Prostate gland (tissue), 2 donors: Measurements from ENCODE around the gene TEX22. TPM values are rescaled to one million over a fixed set of nuclear protein-coding genes. Genes with fewer than 3 reads are reported as not detected.

Experiments
- DNase-seq: peaks from one replicate; pipeline ENCODE4 v3.0.0-alpha.2; 2019; ENCODE audit warnings: low spot score
- H3K27ac ChIP-seq, 2 donors: fragments of 200-600 bp; sonication (generic); 2 replicates each; pipeline ENCODE4 v1.5.1; 2017 to 2019
- H3K27me3 ChIP-seq: fragments of 200-600 bp; sonication (generic); replicated peaks from 2 replicates; pipeline ENCODE4 v1.5.1; 2019; ENCODE audit not compliant: insufficient read depth
- H3K36me3 ChIP-seq, 2 donors: fragments of 200-600 bp; sonication (generic); 1 replicate in 1 of 2; 2 replicates in 1 of 2; pipeline versions ENCODE4 v1.5.1 to v1.8.1; 2017 to 2019
- H3K4me1 ChIP-seq: fragments of 200-600 bp; sonication (generic); replicated peaks from 2 replicates; pipeline ENCODE4 v1.5.1; 2019
- H3K4me3 ChIP-seq, 2 donors: fragments of 200-600 bp; sonication (generic); 2 replicates each; pipeline ENCODE4 v1.5.1; 2017 to 2019
- H3K9me3 ChIP-seq: fragments of 200-600 bp; sonication (generic); 2 replicates; pipeline ENCODE4 v1.5.1; 2017
- POLR2A ChIP-seq: fragments of 450-650 bp; IDR thresholded peaks from one replicate; pipeline ENCODE4 v1.6.1; 2016; ENCODE audit warnings: antibody characterized with exemption, mild to moderate bottlenecking
- POLR2AphosphoS5 ChIP-seq: sonication (generic); formaldehyde crosslinking; IDR thresholded peaks from one replicate; pipeline ENCODE4 v1.6.1; 2017; ENCODE audit warnings: antibody characterized with exemption
- WGBS: methylation state at CpG from one replicate; pipeline ENCODE4 v1.1.5; 2018; 5-methylcytosine and 5-hydroxymethylcytosine counted together
- intact Hi-C: fragments of 100-400 bp; cut with DNase I; formaldehyde crosslinking; loops from one replicate; pipeline ENCODE4 v1.14.2; 2022
- total RNA-seq, 2 donors: library from RNA; depleted of rRNA; stranded (reverse); fragments of >200 nt; gene quantifications; one replicate each; pipeline ENCODE4 v1.1.0, GENCODE V29; 2016
- TF ChIP-seq, protein P1 (sequence below), 4 experiments: fragments of 200-600 bp in 2 of 4; fragments of 450-650 bp in 2 of 4; sonication (generic) in 2 of 4; IDR thresholded peaks; 1 replicate in 3 of 4; 2 replicates in 1 of 4; pipeline ENCODE4 v1.5.1; 2016 to 2019; ENCODE audit warnings: antibody characterized with exemption in 4 of 4, mild to moderate bottlenecking in 2 of 4, moderate library complexity in 2 of 4

Gene TEX22
- total RNA-seq, 2 donors from 2014 or later = 0.57 to 0.73 TPM

DNA sequence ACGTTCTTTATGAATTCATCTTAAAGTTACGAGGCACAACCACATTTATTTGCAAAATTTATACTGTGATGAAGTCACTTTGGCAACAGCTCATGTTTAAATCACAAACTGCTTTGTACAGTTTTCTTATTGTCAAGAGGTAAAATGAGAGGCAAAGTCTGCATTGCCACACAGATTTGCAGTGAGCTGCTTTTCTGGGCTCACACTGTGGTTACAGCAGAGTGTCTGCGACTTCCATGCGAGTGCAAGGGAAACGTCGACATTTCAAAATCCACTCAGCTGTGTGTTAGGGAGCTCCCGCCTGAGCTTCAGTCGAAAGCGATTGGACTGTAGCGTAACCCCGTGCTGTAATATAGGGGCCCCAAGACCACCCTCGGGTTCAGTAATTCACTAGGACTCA is 34.3 kb downstream of the TEX22 start:
- H3K4me1 ChIP-seq = no peaks in the 10 kb centered on the region
- TF ChIP-seq, protein P1, sequence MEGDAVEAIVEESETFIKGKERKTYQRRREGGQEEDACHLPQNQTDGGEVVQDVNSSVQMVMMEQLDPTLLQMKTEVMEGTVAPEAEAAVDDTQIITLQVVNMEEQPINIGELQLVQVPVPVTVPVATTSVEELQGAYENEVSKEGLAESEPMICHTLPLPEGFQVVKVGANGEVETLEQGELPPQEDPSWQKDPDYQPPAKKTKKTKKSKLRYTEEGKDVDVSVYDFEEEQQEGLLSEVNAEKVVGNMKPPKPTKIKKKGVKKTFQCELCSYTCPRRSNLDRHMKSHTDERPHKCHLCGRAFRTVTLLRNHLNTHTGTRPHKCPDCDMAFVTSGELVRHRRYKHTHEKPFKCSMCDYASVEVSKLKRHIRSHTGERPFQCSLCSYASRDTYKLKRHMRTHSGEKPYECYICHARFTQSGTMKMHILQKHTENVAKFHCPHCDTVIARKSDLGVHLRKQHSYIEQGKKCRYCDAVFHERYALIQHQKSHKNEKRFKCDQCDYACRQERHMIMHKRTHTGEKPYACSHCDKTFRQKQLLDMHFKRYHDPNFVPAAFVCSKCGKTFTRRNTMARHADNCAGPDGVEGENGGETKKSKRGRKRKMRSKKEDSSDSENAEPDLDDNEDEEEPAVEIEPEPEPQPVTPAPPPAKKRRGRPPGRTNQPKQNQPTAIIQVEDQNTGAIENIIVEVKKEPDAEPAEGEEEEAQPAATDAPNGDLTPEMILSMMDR (IDR thresholded peaks at IDR 0.05) = no peak
- no peak for TF ChIP-seq POLR2AphosphoS5
- no peak for TF ChIP-seq POLR2A
- 81% methylated on average over 12 of the region's 12 CpGs for WGBS
- H3K9me3 ChIP-seq = no peaks in the 10 kb centered on the region
- no peaks in the 10 kb centered on the region for H3K27me3 ChIP-seq
- DNase-seq = no peak
- no peak overlapping the region for H3K4me3 ChIP-seq
- H3K27ac ChIP-seq = no peak overlapping the region
- intact Hi-C loops = no loop called here
- no peaks in the 10 kb centered on the region for H3K36me3 ChIP-seq

DNA sequence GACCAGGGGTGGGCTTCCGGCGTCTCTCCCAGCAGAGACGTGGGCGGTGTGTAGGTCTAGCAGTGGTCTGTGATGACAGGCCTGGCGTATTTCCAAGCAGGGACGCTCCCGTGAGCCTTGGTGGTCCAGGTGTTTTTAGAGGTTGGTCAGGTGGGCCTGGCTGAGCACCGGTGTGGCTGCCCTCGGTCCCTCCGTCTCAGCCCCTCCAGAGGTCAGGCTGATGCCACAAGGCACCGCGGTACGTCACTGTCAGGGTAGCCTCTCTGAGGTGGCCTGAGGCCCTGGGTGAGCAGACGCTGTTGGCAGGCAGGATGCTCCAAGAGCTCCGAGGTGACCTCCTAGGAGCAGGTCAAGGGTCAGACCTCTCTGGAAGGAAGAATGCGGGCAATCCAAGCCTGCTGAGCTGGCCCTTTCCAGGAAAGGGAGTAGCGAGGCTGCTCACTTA is 34.8 kb downstream of the TEX22 start:
- no peaks in the 10 kb centered on the region for H3K9me3 ChIP-seq
- no peaks in the 10 kb centered on the region for H3K4me1 ChIP-seq
- no peak overlapping the region for H3K27ac ChIP-seq
- intact Hi-C loops = no loop called here
- 90% methylated on average over 17 of the region's 17 CpGs for WGBS
- DNase-seq = no peak
- no peaks in the 10 kb centered on the region for H3K36me3 ChIP-seq
- H3K27me3 ChIP-seq = no peaks in the 10 kb centered on the region
- H3K4me3 ChIP-seq = no peak overlapping the region
- TF ChIP-seq POLR2AphosphoS5 = no peak
- TF ChIP-seq POLR2A = no peak
- TF ChIP-seq, protein P1 (IDR thresholded peaks at IDR 0.05) = no peak

DNA sequence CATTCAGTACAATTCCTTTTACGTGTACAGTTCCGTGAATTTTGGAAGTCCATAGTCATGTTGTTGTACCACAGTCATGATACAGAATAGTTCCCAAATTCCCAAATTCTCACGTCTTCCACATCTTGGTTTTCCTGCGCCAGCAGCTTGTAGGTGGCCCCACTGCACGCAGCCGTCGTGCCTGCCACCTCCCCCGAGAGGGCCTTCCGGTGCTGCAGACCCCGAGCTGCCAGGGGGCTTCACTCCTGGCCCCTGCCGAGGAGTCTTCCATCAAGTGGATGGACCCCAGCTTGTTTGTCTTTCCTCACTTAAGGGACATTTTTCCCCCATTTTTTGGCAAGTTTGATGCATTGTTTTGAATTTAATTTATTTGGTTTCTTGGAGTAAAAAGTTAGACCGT is 38.1 kb downstream of the TEX22 start:
- Histone ChIP-seq H3K27me3 (no peaks in the 10 kb centered on the region), H3K27ac (no peak overlapping the region), H3K36me3 (no peaks in the 10 kb centered on the region), H3K4me3 (no peak overlapping the region), H3K9me3 (no peaks in the 10 kb centered on the region), H3K4me1 (no peaks in the 10 kb centered on the region)
- WGBS = 86% methylated on average over 12 of the region's 12 CpGs
- intact Hi-C loops = no loop called here
- TF ChIP-seq POLR2AphosphoS5 (no peak), POLR2A (no peak)
- TF ChIP-seq, protein P1 (IDR thresholded peaks at IDR 0.05) = no peak
- no peak for DNase-seq

DNA sequence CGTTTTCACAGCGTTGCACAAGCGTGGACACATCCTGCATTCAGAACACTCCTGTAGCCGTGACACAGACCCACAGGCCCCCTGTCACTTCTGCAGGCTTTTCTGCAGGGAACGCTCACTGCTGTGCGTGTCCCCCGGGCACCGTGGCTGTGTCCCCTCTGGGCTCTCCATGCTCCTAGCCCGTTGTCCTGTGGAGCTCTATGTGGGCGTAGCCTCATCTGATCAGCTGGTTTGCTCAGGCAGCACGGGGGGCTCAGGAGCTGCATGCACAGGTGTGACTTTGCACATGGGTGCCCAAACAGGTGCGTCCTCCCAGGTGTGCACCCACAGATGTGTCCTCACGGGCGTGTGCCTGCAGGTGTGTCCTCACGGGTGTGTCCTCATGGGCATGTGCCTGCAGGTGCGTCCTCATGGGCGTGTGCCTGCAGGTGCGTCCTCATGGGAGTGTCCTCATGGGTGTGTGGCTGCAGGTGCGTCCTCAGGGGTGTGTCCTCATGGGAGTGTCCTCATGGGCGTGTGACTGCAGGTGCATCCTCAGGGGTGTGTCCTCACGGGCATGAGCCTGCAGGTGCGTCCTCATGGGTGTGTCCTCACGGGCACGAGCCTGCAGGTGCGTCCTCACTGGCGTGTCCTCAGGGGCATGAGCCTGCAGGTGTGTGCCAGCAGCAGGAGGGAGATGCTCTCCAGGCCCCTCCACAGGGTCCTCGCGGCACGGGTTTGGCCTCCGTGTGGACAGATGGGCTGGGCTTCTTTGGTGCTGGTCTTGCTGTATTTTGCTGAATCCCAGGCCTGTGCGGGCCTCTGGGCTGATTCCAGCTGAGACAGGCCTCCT is 38.8 kb downstream of the TEX22 start:
- intact Hi-C loops = no loop called here
- Histone ChIP-seq H3K36me3 (no peaks in the 10 kb centered on the region), H3K4me1 (no peaks in the 10 kb centered on the region), H3K4me3 (no peak overlapping the region), H3K27me3 (no peaks in the 10 kb centered on the region), H3K9me3 (no peaks in the 10 kb centered on the region), H3K27ac (no peak overlapping the region)
- no peak for DNase-seq
- TF ChIP-seq, protein P1 (IDR thresholded peaks at IDR 0.05) = no peak
- 77% methylated on average over 18 of the region's 31 CpGs for WGBS
